Ovary (tissue), 3 donors: ENCODE results near the gene SLC4A3.

Experiments used
- EP300 ChIP-seq: sonication (generic); formaldehyde crosslinking; IDR thresholded peaks from one replicate; pipeline ENCODE4 v1.6.1; 2017; ENCODE audit warnings: antibody characterized with exemption
- TF ChIP-seq, protein P1 (sequence below), 3 donors: fragments of 450-650 bp in 2 of 3; fragments of 200-600 bp in 1 of 3; IDR thresholded peaks; one replicate each; pipeline versions ENCODE4 v1.5.1 to v1.8.0; 2016 to 2022; ENCODE audit warnings: antibody characterized with exemption in 3 of 3, mild to moderate bottlenecking in 1 of 3
- donor health status: DM: no; HTN: no; CAD: no.

DNA sequence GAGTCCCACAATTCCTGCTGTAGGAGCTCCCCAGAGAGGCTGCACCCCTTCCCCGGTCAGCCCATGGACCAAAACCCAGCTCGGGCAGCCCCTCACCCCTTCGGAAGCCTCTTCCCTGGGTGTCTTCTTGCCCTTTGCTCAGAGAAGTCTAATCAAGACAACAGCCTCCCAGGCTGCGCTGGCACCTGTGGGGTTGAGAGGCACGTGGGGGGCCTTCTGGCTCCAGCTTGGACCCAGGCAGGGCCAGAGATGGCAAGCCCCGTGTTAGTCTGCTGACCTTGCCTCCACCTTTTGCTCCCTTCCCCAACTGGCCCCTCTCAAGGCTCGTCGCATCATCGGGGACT is 10.4 kb downstream of the SLC4A3 start:
- TF ChIP-seq, protein P1, sequence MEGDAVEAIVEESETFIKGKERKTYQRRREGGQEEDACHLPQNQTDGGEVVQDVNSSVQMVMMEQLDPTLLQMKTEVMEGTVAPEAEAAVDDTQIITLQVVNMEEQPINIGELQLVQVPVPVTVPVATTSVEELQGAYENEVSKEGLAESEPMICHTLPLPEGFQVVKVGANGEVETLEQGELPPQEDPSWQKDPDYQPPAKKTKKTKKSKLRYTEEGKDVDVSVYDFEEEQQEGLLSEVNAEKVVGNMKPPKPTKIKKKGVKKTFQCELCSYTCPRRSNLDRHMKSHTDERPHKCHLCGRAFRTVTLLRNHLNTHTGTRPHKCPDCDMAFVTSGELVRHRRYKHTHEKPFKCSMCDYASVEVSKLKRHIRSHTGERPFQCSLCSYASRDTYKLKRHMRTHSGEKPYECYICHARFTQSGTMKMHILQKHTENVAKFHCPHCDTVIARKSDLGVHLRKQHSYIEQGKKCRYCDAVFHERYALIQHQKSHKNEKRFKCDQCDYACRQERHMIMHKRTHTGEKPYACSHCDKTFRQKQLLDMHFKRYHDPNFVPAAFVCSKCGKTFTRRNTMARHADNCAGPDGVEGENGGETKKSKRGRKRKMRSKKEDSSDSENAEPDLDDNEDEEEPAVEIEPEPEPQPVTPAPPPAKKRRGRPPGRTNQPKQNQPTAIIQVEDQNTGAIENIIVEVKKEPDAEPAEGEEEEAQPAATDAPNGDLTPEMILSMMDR (IDR thresholded peaks at IDR 0.05), result no peak
- no peak for TF ChIP-seq EP300
